K562 treated with DMSO at 1 percent for 24 hours (cell line): ENCODE data around the gene CSGALNACT2. TPM values are rescaled to one million over a fixed set of nuclear protein-coding genes. Genes with fewer than 3 reads are reported as not detected.

Source experiments
- total RNA-seq: library from RNA; unstranded; fragments of 300-600 nt; gene quantifications from 2 replicates; pipeline ENCODE4 v1.2.3, GENCODE V29; 2022; ENCODE audit warnings: low read depth; ENCODE audit not compliant: insufficient read depth

The CSGALNACT2 gene, protein sequence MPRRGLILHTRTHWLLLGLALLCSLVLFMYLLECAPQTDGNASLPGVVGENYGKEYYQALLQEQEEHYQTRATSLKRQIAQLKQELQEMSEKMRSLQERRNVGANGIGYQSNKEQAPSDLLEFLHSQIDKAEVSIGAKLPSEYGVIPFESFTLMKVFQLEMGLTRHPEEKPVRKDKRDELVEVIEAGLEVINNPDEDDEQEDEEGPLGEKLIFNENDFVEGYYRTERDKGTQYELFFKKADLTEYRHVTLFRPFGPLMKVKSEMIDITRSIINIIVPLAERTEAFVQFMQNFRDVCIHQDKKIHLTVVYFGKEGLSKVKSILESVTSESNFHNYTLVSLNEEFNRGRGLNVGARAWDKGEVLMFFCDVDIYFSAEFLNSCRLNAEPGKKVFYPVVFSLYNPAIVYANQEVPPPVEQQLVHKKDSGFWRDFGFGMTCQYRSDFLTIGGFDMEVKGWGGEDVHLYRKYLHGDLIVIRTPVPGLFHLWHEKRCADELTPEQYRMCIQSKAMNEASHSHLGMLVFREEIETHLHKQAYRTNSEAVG
- 4.1 and 5.9 TPM in 2 replicates for total RNA-seq

DNA sequence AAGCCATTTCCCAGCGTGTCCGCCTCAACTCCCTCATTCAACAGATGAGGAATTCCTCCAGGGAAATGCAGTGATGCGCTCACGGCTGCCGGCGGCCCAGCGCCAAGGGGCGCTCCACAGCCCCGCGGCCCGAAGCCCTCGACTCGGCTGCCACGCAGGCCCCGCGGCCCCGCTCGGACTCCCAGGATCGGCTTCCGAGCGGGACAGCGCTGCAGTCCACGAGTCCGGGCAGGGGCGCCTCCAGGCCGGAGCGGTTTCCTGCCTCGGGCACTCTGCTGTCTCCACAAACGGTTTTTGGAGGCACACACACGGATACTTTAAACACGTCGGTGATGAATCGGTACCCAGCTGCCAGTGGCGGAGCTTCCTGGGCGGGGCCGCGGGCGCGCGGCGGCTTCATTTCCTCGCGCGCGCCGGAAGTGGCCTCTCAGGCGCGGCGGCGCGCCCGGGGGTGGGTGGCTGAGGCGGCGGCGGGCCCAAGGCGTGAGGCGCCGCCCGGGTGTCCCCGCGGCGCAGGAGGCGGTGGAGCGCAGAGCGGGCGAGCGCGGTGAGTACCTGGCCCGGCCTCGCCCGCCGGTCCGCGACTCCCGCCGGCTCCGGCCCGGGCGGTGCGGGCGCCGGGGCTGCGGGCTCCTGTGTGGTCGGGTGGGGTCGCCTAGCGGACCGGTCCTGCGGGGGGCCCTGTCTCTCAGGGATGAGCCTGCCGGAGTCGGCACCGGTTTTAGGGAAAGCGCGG is at the start of gene CSGALNACT2:
TSS of gene CSGALNACT2 (plus strand) at position 425 of the 736 bp plus-strand sequence. CDS start 16,705 bp downstream, outside the sequence.

Other genes starting within 250 kb of the CSGALNACT2 start
- gene RET, start 61.4 kb upstream of the CSGALNACT2 start, total RNA-seq, result not detected in 2 replicates
- 4.6 and 5.6 TPM in 2 replicates for gene RASGEF1A, start 128.6 kb downstream of the CSGALNACT2 start, total RNA-seq
- gene FXYD4, start 233.2 kb downstream of the CSGALNACT2 start, total RNA-seq, result not detected in 2 replicates